WTC11 (cell line): ENCODE data around the gene GSTT2.

ENCODE experiments used
- ATF1 ChIP-seq: sonication (generic); formaldehyde crosslinking; IDR thresholded peaks from 2 replicates; pipeline ENCODE4 v1.8.1; 2023; ENCODE audit warnings: mild to moderate bottlenecking, moderate library complexity, missing genetic modification reagents
- CREB1 ChIP-seq: sonication (generic); formaldehyde crosslinking; IDR thresholded peaks from 2 replicates; pipeline ENCODE4 v1.8.0; 2023; ENCODE audit warnings: mild to moderate bottlenecking, missing genetic modification reagents
- CREM ChIP-seq: sonication (generic); formaldehyde crosslinking; IDR thresholded peaks from 2 replicates; pipeline ENCODE4 v1.8.1; 2022; ENCODE audit warnings: mild to moderate bottlenecking, missing genetic modification reagents, moderate library complexity
- CTCF ChIP-seq: fragments of 200-600 bp; IDR thresholded peaks from 2 replicates; pipeline ENCODE4 v1.8.0; 2022; ENCODE audit warnings: antibody characterized with exemption
- EMX1 ChIP-seq: fragments of 250-450 bp; sonication (Bioruptor Pico); IDR thresholded peaks from 2 replicates; pipeline ENCODE4 v1.8.0; 2021; ENCODE audit warnings: mild to moderate bottlenecking
- ETV6 ChIP-seq: sonication (generic); formaldehyde crosslinking; IDR thresholded peaks from 2 replicates; pipeline ENCODE4 v1.8.1; 2022; ENCODE audit warnings: mild to moderate bottlenecking, missing genetic modification reagents
- JUN ChIP-seq: sonication (generic); formaldehyde crosslinking; IDR thresholded peaks from 2 replicates; pipeline ENCODE4 v1.8.0; 2023; ENCODE audit warnings: mild to moderate bottlenecking, missing genetic modification reagents
- MXD4 ChIP-seq: fragments of 250-450 bp; sonication (Bioruptor Pico); IDR thresholded peaks from 2 replicates; pipeline ENCODE4 v1.8.0; 2021; ENCODE audit warnings: mild to moderate bottlenecking, moderate library complexity, borderline replicate concordance
- NR1H2 ChIP-seq: sonication (generic); formaldehyde crosslinking; IDR thresholded peaks from 2 replicates; pipeline ENCODE4 v1.9.0; 2021; ENCODE audit warnings: mild to moderate bottlenecking, moderate library complexity, missing genetic modification reagents
- SMAD4 ChIP-seq: sonication (generic); formaldehyde crosslinking; IDR thresholded peaks from 2 replicates; pipeline ENCODE4 v1.8.0; 2022; ENCODE audit warnings: mild to moderate bottlenecking, missing genetic modification reagents
- TEAD4 ChIP-seq: sonication (generic); formaldehyde crosslinking; IDR thresholded peaks from 2 replicates; pipeline ENCODE4 v1.8.0; 2022; ENCODE audit warnings: mild to moderate bottlenecking, missing genetic modification reagents
- ZNF671 ChIP-seq: fragments of 250-450 bp; sonication (Bioruptor Pico); IDR thresholded peaks from 2 replicates; pipeline ENCODE4 v1.8.0; 2021; ENCODE audit warnings: mild to moderate bottlenecking
- TF ChIP-seq, protein P1 (sequence below): sonication (generic); formaldehyde crosslinking; IDR thresholded peaks from 2 replicates; pipeline ENCODE4 v1.8.1; 2022; ENCODE audit warnings: low read depth, missing genetic modification reagents, borderline replicate concordance
- TF ChIP-seq, protein P2 (sequence below): sonication (generic); formaldehyde crosslinking; IDR thresholded peaks from 2 replicates; pipeline ENCODE4 v1.8.0; 2022; ENCODE audit warnings: missing genetic modification reagents

- TF ChIP-seq EMX1 (CRISPR knock-in tag) (no peak), CTCF (no peak), SMAD4 (CRISPR knock-in tag) (no peak), NR1H2 (no peak), ZNF671 (CRISPR knock-in tag) (no peak), CREM (CRISPR knock-in tag) (no peak), ATF1 (CRISPR knock-in tag) (no peak), CREB1 (CRISPR knock-in tag) (no peak), TEAD4 (CRISPR knock-in tag) (no peak), JUN (CRISPR knock-in tag) (no peak), ETV6 (CRISPR knock-in tag) (no peak), MXD4 (CRISPR knock-in tag) (no peak)
- TF ChIP-seq, protein P1, sequence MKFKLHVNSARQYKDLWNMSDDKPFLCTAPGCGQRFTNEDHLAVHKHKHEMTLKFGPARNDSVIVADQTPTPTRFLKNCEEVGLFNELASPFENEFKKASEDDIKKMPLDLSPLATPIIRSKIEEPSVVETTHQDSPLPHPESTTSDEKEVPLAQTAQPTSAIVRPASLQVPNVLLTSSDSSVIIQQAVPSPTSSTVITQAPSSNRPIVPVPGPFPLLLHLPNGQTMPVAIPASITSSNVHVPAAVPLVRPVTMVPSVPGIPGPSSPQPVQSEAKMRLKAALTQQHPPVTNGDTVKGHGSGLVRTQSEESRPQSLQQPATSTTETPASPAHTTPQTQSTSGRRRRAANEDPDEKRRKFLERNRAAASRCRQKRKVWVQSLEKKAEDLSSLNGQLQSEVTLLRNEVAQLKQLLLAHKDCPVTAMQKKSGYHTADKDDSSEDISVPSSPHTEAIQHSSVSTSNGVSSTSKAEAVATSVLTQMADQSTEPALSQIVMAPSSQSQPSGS: no peak
- TF ChIP-seq, protein P2, sequence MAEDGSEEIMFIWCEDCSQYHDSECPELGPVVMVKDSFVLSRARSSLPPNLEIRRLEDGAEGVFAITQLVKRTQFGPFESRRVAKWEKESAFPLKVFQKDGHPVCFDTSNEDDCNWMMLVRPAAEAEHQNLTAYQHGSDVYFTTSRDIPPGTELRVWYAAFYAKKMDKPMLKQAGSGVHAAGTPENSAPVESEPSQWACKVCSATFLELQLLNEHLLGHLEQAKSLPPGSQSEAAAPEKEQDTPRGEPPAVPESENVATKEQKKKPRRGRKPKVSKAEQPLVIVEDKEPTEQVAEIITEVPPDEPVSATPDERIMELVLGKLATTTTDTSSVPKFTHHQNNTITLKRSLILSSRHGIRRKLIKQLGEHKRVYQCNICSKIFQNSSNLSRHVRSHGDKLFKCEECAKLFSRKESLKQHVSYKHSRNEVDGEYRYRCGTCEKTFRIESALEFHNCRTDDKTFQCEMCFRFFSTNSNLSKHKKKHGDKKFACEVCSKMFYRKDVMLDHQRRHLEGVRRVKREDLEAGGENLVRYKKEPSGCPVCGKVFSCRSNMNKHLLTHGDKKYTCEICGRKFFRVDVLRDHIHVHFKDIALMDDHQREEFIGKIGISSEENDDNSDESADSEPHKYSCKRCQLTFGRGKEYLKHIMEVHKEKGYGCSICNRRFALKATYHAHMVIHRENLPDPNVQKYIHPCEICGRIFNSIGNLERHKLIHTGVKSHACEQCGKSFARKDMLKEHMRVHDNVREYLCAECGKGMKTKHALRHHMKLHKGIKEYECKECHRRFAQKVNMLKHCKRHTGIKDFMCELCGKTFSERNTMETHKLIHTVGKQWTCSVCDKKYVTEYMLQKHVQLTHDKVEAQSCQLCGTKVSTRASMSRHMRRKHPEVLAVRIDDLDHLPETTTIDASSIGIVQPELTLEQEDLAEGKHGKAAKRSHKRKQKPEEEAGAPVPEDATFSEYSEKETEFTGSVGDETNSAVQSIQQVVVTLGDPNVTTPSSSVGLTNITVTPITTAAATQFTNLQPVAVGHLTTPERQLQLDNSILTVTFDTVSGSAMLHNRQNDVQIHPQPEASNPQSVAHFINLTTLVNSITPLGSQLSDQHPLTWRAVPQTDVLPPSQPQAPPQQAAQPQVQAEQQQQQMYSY (CRISPR knock-in tag): no peak
Observed at GRCh38 chr22:23939017-23939357, 40.9 kb upstream of the GSTT2 start.
